IMR-90 (cell line): ENCODE results near the gene RNFT2. TPM values are rescaled to one million over a fixed set of nuclear protein-coding genes. Genes with fewer than 3 reads are reported as not detected.

ENCODE experiments used
- ATAC-seq: fragments of 200-7000 bp; cut with Tn5 transposase; 2 replicates; pipeline ENCODE4 v1.9.1; 2020; ENCODE audit warnings: low read depth, mild to moderate bottlenecking, moderate library complexity
- BruUV-seq: library from RNA; stranded (reverse); fragments of 400-500 nt; replicated peaks from 2 replicates; lab custom pipeline; 2021; lab: Mats Ljungman, UMichigan
- CTCF ChIA-PET: fragments of 300-600 bp; formaldehyde crosslinking; extraction: SDS; loops from one replicate; lab custom pipeline; 2021; ENCODE audit warnings: antibody characterized with exemption; lab: Yijun Ruan, JAX
- POLR2A ChIA-PET: fragments of 300-600 bp; sonication (Branson Sonifier 250); formaldehyde crosslinking; loops from one replicate; lab custom pipeline; 2022; ENCODE audit warnings: antibody characterized with exemption; ENCODE audit not compliant: unreplicated experiment; lab: Charles Lee
- DNase-seq: peaks from one replicate; pipeline ENCODE4 v3.0.0; 2013
- H2AFZ ChIP-seq: replicated peaks from 2 replicates; pipeline ENCODE3; 2013; ENCODE audit warnings: low read length, mild to moderate bottlenecking; ENCODE audit not compliant: poor library complexity
- H2AK5ac ChIP-seq: 2 replicates; pipeline ENCODE4 v1.6.1; 2013; ENCODE audit warnings: low read depth, low read length, inconsistent platforms
- H2AK9ac ChIP-seq: replicated peaks from 2 replicates; pipeline ENCODE3; 2013; ENCODE audit warnings: mild to moderate bottlenecking, low read depth, low read length, moderate library complexity; ENCODE audit not compliant: poor library complexity
- H2BK120ac ChIP-seq: 2 replicates; pipeline ENCODE4 v1.6.1; 2013; ENCODE audit warnings: low read depth, low read length, inconsistent platforms
- H2BK15ac ChIP-seq: 3 replicates; pipeline ENCODE4 v1.6.1; 2013; ENCODE audit warnings: low read depth, low read length, inconsistent platforms
- H2BK20ac ChIP-seq: 2 replicates; pipeline ENCODE4 v1.6.1; 2013; ENCODE audit warnings: low read depth, mild to moderate bottlenecking, inconsistent platforms, low read length, moderate library complexity
- H2BK5ac ChIP-seq: 2 replicates; pipeline ENCODE4 v1.6.1; 2013; ENCODE audit warnings: mild to moderate bottlenecking, low read depth, low read length, inconsistent platforms; ENCODE audit not compliant: poor library complexity, severe bottlenecking
- H3K14ac ChIP-seq: replicated peaks from 2 replicates; pipeline ENCODE4 v1.6.1; 2013; ENCODE audit warnings: low read depth, low read length, inconsistent platforms
- H3K18ac ChIP-seq: 2 replicates; pipeline ENCODE4 v1.6.1; 2013; ENCODE audit warnings: low read depth, low read length, control low read depth
- H3K23ac ChIP-seq: 2 replicates; pipeline ENCODE4 v1.6.1; 2013; ENCODE audit warnings: low read depth, low read length, inconsistent platforms
- H3K27ac ChIP-seq: 2 replicates; pipeline ENCODE4 v1.5.1; 2013; ENCODE audit warnings: mild to moderate bottlenecking, control low read depth, low read length; ENCODE audit not compliant: insufficient read depth
- H3K27me3 ChIP-seq: 2 replicates; pipeline ENCODE4 v1.6.1; 2013; ENCODE audit warnings: low read length; ENCODE audit not compliant: control insufficient read depth, insufficient read depth
- H3K36me3 ChIP-seq: 2 replicates; pipeline ENCODE4 v1.6.1; 2013; ENCODE audit warnings: low read length, mixed read lengths; ENCODE audit not compliant: control insufficient read depth, insufficient read depth
- H3K4ac ChIP-seq: 2 replicates; pipeline ENCODE4 v1.6.1; 2013; ENCODE audit warnings: low read depth, low read length, inconsistent platforms
- H3K4me1 ChIP-seq: 2 replicates; pipeline ENCODE4 v1.6.1; 2013; ENCODE audit warnings: low read length, mixed read lengths; ENCODE audit not compliant: control insufficient read depth, insufficient read depth
- H3K4me2 ChIP-seq: 2 replicates; pipeline ENCODE4 v1.6.1; 2013; ENCODE audit warnings: low read depth, mild to moderate bottlenecking, control low read depth, low read length, moderate library complexity
- H3K4me3 ChIP-seq: 2 replicates; pipeline ENCODE4 v1.5.1; 2013; ENCODE audit warnings: low read depth, mild to moderate bottlenecking, control low read depth, low read length, moderate library complexity; ENCODE audit not compliant: insufficient read depth
- H3K56ac ChIP-seq: 2 replicates; pipeline ENCODE4 v1.6.1; 2013; ENCODE audit warnings: low read length, inconsistent platforms; ENCODE audit not compliant: insufficient read depth; ENCODE audit errors: extremely low read depth
- H3K79me1 ChIP-seq, 2 experiments: 2 replicates each; pipeline ENCODE4 v1.6.1; 2013; ENCODE audit warnings: low read length in 2 of 2, inconsistent platforms in 1 of 2, low read depth in 1 of 2
- H3K9ac ChIP-seq: 2 replicates; pipeline ENCODE4 v1.6.1; 2013; ENCODE audit warnings: low read depth, low read length, control low read depth
- H3K9me1 ChIP-seq: 2 replicates; pipeline ENCODE4 v1.6.1; 2013; ENCODE audit warnings: low read length, inconsistent platforms; ENCODE audit not compliant: insufficient read depth
- H3K9me3 ChIP-seq: 2 replicates; pipeline ENCODE4 v1.6.1; 2013; ENCODE audit warnings: low read length; ENCODE audit not compliant: control insufficient read depth, insufficient read depth
- H4K20me1 ChIP-seq: 2 replicates; pipeline ENCODE4 v1.6.1; 2013; ENCODE audit warnings: low read length, inconsistent platforms; ENCODE audit not compliant: insufficient read depth
- H4K5ac ChIP-seq: 2 replicates; pipeline ENCODE4 v1.6.1; 2013; ENCODE audit warnings: mild to moderate bottlenecking, low read depth, low read length, control low read depth
- H4K8ac ChIP-seq, 2 experiments: 2 replicates each; pipeline ENCODE4 v1.6.1; 2013; ENCODE audit warnings: low read depth in 2 of 2, low read length in 2 of 2, control low read depth in 1 of 2, inconsistent platforms in 1 of 2
- H4K91ac ChIP-seq: 2 replicates; pipeline ENCODE4 v1.6.1; 2013; ENCODE audit warnings: low read depth, low read length, inconsistent platforms; ENCODE audit not compliant: insufficient read depth
- RCOR1 ChIP-seq: IDR thresholded peaks from 2 replicates; pipeline ENCODE4 v1.6.1; 2012; ENCODE audit warnings: mild to moderate bottlenecking, low read length, improper control_type of control experiment; ENCODE audit not compliant: insufficient replicate concordance
- WGBS, 2 experiments: methylation state at CpG; one replicate each; pipeline versions ENCODE4 v1.1.5 to v1.1.7; 2013; ENCODE audit warnings: missing lambda C conversion rate in 2 of 2; ENCODE audit not compliant: insufficient read length in 1 of 2; ENCODE audit errors: extremely low coverage in 2 of 2; 5-methylcytosine and 5-hydroxymethylcytosine counted together
- dilution Hi-C: fragments of 300-500 bp; cut with HindIII; formaldehyde crosslinking; loops from one replicate; pipeline ENCODE4 v1.14.3; 2018; ENCODE audit warnings: low sequenced_read_pairs; ENCODE audit not compliant: unreplicated experiment
- in situ Hi-C: fragments of 300-500 bp; cut with MboI; formaldehyde crosslinking; loops from 3 replicates; pipeline ENCODE4 v1.14.3; 2019; ENCODE audit warnings: low sequenced_read_pairs, inconsistent platforms, mixed read lengths
- intact Hi-C: fragments of 100-400 bp; cut with micrococcal nuclease; formaldehyde crosslinking; loops from 2 replicates; pipeline ENCODE4 v1.10.0; 2022
- polyA plus RNA-seq, 3 experiments: library from polyadenylated mRNA; depleted of rRNA; stranded (reverse); fragments of >200 nt; gene quantifications; 2 replicates each; pipeline ENCODE4 v1.2.3, GENCODE V29; 2012; ENCODE audit warnings: low replicate concordance in 1 of 3
- total RNA-seq: library from RNA; depleted of rRNA; stranded (reverse); fragments of >200 nt; gene quantifications from 2 replicates; pipeline ENCODE4 v1.2.3, GENCODE V29; 2012

RNFT2 gene
- total and polyA plus RNA-seq, 2 of the 4 experiments (the other 2 are of a cell fraction), result 1.6 to 2.3 TPM

GRCh38 chr12:116689979-116690744, 48.0 kb upstream of the RNFT2 start:
- ChIA-PET POLR2A (no interaction called here), CTCF (no interaction called here)
- in situ Hi-C loops, result loop anchor here (10.0 kb wide), 1 partner anchor 695 kb away; no protein-coding TSS in a partner anchor

More at GRCh38 chr12:116689979-116690744, 48.0 kb upstream of the RNFT2 start:
- no peak overlapping the region for H3K4ac ChIP-seq
- no peak overlapping the region for H3K27ac ChIP-seq
- intact Hi-C loops, result loop anchor here (5.0 kb wide), 1 partner anchor 413 kb away; the partner anchor contains the start of gene MED13L
- no peak overlapping the region for H2AK9ac ChIP-seq
- H3K9me1 ChIP-seq, result peaks cover 4% of the 10 kb centered on the region; the same call in 1 of the 2 replicates
- no peak overlapping the region for H3K56ac ChIP-seq
- no peak overlapping the region for H3K23ac ChIP-seq
- H2AFZ ChIP-seq, result no peak overlapping the region
- H3K79me1 ChIP-seq, result no peaks in the 10 kb centered on the region
- no peaks in the 10 kb centered on the region; the same call in 1 of the 2 replicates for H3K4me1 ChIP-seq
- no peaks in the 10 kb centered on the region for H3K36me3 ChIP-seq
- no TSS peak for BruUV-seq
- peaks cover 58% of the 10 kb centered on the region for H3K27me3 ChIP-seq
- no peak overlapping the region for H3K18ac ChIP-seq
- dilution Hi-C loops, result no loop called here
- no peak overlapping the region for H4K8ac ChIP-seq
- H2BK5ac ChIP-seq, result no peak overlapping the region
- no peak overlapping the region for H3K14ac ChIP-seq
- no peak for TF ChIP-seq RCOR1
- H3K4me3 ChIP-seq, result no peak overlapping the region
- WGBS, 2 experiments, result 100% methylated on average over 1 of the region's 8 CpGs; no CpG with 5 or more reads in 1 of the 2 experiments
- no peak overlapping the region for H3K4me2 ChIP-seq
- no peak overlapping the region for H4K5ac ChIP-seq
- no peak for ATAC-seq
- no peak for DNase-seq
- H2BK120ac ChIP-seq, result no peak overlapping the region
- H3K9me3 ChIP-seq, result no peaks in the 10 kb centered on the region; the same call in 1 of the 2 replicates
- H4K20me1 ChIP-seq, result no peaks in the 10 kb centered on the region
- H4K91ac ChIP-seq, result no peak overlapping the region
- no peak overlapping the region for H3K9ac ChIP-seq
- no peak overlapping the region for H2BK15ac ChIP-seq
- H2BK20ac ChIP-seq, result no peak overlapping the region
- H2AK5ac ChIP-seq, result no peak overlapping the region
